Fibroblast of lung (primary cell): ENCODE measurements around the gene AFG3L2.

Experiments
- CTCF ChIP-seq, 2 donors: IDR thresholded peaks in 1 of 2; conservative IDR thresholded peaks in 1 of 2; 1 replicate in 1 of 2; 2 replicates in 1 of 2; pipeline ENCODE4 v1.5.1; 2011 to 2012; ENCODE audit warnings: low read length in 2 of 2, control low read depth in 1 of 2, inconsistent platforms in 1 of 2, low read depth in 1 of 2, mild to moderate bottlenecking in 1 of 2
- EZH2 ChIP-seq: IDR thresholded peaks from 2 replicates; pipeline ENCODE4 v1.5.1; 2012; ENCODE audit warnings: low read length, control low read depth, mild to moderate bottlenecking; ENCODE audit errors: missing control alignments

GRCh38 chr18:12374401-12374800 lies 2.6 kb downstream of the AFG3L2 start:
- TF ChIP-seq CTCF (conservative IDR thresholded peaks at IDR 0.05 in 1 of 2, IDR thresholded peaks at IDR 0.05 in 1 of 2; ENCODE audit: low read depth in 1 of 2, low read length in 2 of 2) (no peak), EZH2 (no peak)
